Astrocyte (in vitro differentiated cells and primary cell): ENCODE results near the gene SLC35B1. TPM values are rescaled to one million over a fixed set of nuclear protein-coding genes. Genes with fewer than 3 reads are reported as not detected.

Experiments
- DNase-seq: peaks from one replicate; pipeline ENCODE4 v3.0.0-alpha.2; 2010; ENCODE audit warnings: low read depth
- FAIRE-seq: peaks from 2 replicates; lab custom pipeline; 2011; peaks lifted over from hg19 to GRCh38; lab: Jason Lieb, UNC
- H2AFZ ChIP-seq: 2 replicates; pipeline ENCODE4 v1.6.0; 2012; ENCODE audit warnings: low read depth, low read length, inconsistent platforms
- H3K27ac ChIP-seq: 2 replicates; pipeline ENCODE4 v1.5.1; 2011; ENCODE audit warnings: low read depth, low read length, inconsistent platforms
- H3K27me3 ChIP-seq: 2 replicates; pipeline ENCODE4 v1.6.0; 2011; ENCODE audit warnings: low read length, inconsistent platforms; ENCODE audit not compliant: insufficient read depth
- H3K36me3 ChIP-seq: 2 replicates; pipeline ENCODE4 v1.5.1; 2011; ENCODE audit warnings: low read length, inconsistent platforms; ENCODE audit not compliant: insufficient read depth
- H3K4me1 ChIP-seq: 2 replicates; pipeline ENCODE4 v1.5.1; 2011; ENCODE audit warnings: low read length, inconsistent platforms; ENCODE audit not compliant: insufficient read depth
- H3K4me2 ChIP-seq: 2 replicates; pipeline ENCODE4 v1.6.0; 2012; ENCODE audit warnings: low read length, inconsistent platforms
- H3K4me3 ChIP-seq: 2 replicates; pipeline ENCODE4 v1.5.1; 2011; ENCODE audit warnings: low read depth, mild to moderate bottlenecking, low read length, inconsistent platforms; ENCODE audit not compliant: insufficient read depth
- H3K79me2 ChIP-seq: 2 replicates; pipeline ENCODE4 v1.6.0; 2012; ENCODE audit warnings: mild to moderate bottlenecking, low read length, inconsistent platforms; ENCODE audit not compliant: insufficient read depth
- H3K9ac ChIP-seq: 2 replicates; pipeline ENCODE4 v1.6.0; 2012; ENCODE audit warnings: mild to moderate bottlenecking, low read length, inconsistent platforms
- H3K9me3 ChIP-seq: 2 replicates; pipeline ENCODE4 v1.5.1; 2012; ENCODE audit warnings: low read depth, mild to moderate bottlenecking, low read length, inconsistent platforms; ENCODE audit not compliant: insufficient read depth
- H4K20me1 ChIP-seq: 2 replicates; pipeline ENCODE4 v1.6.0; 2012; ENCODE audit warnings: low read length, inconsistent platforms; ENCODE audit not compliant: insufficient read depth
- H3K27ac Mint-ChIP-seq: one replicate; pipeline ENCODE4 v1.8.0; 2021; ENCODE audit warnings: mild to moderate bottlenecking, mixed read lengths; ENCODE audit not compliant: unreplicated experiment
- H3K27me3 Mint-ChIP-seq: one replicate; pipeline ENCODE4 v1.8.0; 2021; ENCODE audit warnings: low read depth, mixed read lengths; ENCODE audit not compliant: unreplicated experiment
- H3K36me3 Mint-ChIP-seq: one replicate; pipeline ENCODE4 v1.8.0; 2021; ENCODE audit warnings: low read depth, mixed read lengths; ENCODE audit not compliant: unreplicated experiment
- H3K4me1 Mint-ChIP-seq: one replicate; pipeline ENCODE4 v1.8.0; 2021; ENCODE audit warnings: low read depth, mixed read lengths; ENCODE audit not compliant: unreplicated experiment
- H3K4me3 Mint-ChIP-seq: one replicate; pipeline ENCODE4 v1.8.0; 2021; ENCODE audit warnings: mild to moderate bottlenecking, moderate library complexity, mixed read lengths; ENCODE audit not compliant: unreplicated experiment
- H3K9me3 Mint-ChIP-seq: one replicate; pipeline ENCODE4 v1.8.0; 2021; ENCODE audit warnings: mild to moderate bottlenecking, mixed read lengths; ENCODE audit not compliant: unreplicated experiment
- EZH2 ChIP-seq: IDR thresholded peaks from 2 replicates; pipeline ENCODE4 v1.6.1; 2012; ENCODE audit warnings: mild to moderate bottlenecking, low read length, inconsistent platforms; ENCODE audit not compliant: insufficient read depth
- total RNA-seq: library from RNA; stranded (reverse); gene quantifications from 2 replicates; pipeline ENCODE4 v1.2.1, GENCODE V29; 2021
- TF ChIP-seq, protein P1 (sequence below): IDR thresholded peaks from 2 replicates; pipeline ENCODE4 v1.5.1; 2011; ENCODE audit warnings: low read depth, mild to moderate bottlenecking, inconsistent platforms, low read length, moderate library complexity; ENCODE audit not compliant: insufficient read depth

SLC35B1 gene
- total RNA-seq, 1 donor from 2014 or later, result 61.1 TPM

DNA sequence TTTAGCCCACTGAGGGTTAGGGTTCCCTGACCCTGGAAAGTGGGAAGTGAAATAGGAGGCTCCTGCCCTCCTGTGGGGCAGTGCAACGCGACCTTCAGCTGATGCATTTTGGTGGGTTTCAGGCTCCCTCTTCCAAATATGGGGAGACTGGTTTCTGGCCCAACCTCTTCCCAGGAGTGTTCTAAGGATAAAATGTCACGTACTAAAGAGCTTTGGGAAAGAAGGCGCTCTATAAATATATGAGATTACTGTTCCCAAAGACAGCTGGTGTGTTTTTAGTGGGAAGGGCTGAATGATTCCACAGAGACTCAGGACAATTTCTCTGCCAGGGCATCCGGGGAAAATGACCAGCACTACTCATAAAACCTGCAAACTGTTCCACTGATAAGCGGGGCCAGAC lies 9.8 kb downstream of the SLC35B1 start:
- no peak overlapping the region for H3K4me2 ChIP-seq
- FAIRE-seq (no peak), DNase-seq (no peak)
- Mint-ChIP-seq H3K27ac (no peak overlapping the region), H3K9me3 (no peaks in the 10 kb centered on the region), H3K36me3 (no peaks in the 10 kb centered on the region), H3K27me3 (peaks cover 3% of the 10 kb centered on the region), H3K4me3 (no peak overlapping the region), H3K4me1 (peaks cover 7% of the 10 kb centered on the region)
- H3K27me3 ChIP-seq, result no peaks in the 10 kb centered on the region
- H3K36me3 ChIP-seq, result peaks cover 27% of the 10 kb centered on the region
- TF ChIP-seq, protein P1, sequence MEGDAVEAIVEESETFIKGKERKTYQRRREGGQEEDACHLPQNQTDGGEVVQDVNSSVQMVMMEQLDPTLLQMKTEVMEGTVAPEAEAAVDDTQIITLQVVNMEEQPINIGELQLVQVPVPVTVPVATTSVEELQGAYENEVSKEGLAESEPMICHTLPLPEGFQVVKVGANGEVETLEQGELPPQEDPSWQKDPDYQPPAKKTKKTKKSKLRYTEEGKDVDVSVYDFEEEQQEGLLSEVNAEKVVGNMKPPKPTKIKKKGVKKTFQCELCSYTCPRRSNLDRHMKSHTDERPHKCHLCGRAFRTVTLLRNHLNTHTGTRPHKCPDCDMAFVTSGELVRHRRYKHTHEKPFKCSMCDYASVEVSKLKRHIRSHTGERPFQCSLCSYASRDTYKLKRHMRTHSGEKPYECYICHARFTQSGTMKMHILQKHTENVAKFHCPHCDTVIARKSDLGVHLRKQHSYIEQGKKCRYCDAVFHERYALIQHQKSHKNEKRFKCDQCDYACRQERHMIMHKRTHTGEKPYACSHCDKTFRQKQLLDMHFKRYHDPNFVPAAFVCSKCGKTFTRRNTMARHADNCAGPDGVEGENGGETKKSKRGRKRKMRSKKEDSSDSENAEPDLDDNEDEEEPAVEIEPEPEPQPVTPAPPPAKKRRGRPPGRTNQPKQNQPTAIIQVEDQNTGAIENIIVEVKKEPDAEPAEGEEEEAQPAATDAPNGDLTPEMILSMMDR, result no peak
- TF ChIP-seq EZH2, result no peak
- H2AFZ ChIP-seq, result no peak overlapping the region
- no peaks in the 10 kb centered on the region for H3K9me3 ChIP-seq
- no peaks in the 10 kb centered on the region for H4K20me1 ChIP-seq
- H3K4me3 ChIP-seq, result no peak overlapping the region
- no peaks in the 10 kb centered on the region for H3K79me2 ChIP-seq
- H3K4me1 ChIP-seq, result no peaks in the 10 kb centered on the region
- no peak overlapping the region for H3K9ac ChIP-seq
- no peak overlapping the region for H3K27ac ChIP-seq

DNA sequence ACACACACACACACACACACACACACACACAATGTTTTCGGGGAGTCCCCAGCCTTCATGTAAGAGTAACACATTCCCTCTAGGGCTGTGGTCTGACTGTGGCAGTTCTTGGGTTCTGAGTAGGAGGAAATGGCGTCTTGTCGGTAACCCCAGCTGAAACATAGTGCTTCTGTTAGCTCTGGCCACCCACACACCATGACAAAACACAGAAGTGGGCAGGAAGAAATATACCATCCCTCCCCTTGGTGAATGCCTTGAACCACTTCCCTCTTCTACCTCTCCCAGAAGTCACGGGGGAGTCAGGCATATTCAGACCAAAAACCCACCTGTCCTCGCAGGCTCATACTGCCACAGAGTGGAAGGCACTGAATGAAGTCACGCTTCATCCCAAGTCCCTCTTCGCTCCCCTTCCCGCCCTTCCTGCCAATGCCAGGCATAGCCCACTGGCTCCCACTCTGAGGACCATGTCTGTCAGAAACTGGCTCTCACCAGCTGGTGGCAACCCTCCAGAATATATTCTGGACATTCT lies 11.5 kb downstream of the SLC35B1 start:
- Histone ChIP-seq H3K27ac (no peak overlapping the region), H2AFZ (no peak overlapping the region), H3K4me3 (no peak overlapping the region), H3K36me3 (peaks cover 12% of the 10 kb centered on the region), H3K9ac (no peak overlapping the region), H3K27me3 (no peaks in the 10 kb centered on the region), H4K20me1 (no peaks in the 10 kb centered on the region), H3K9me3 (no peaks in the 10 kb centered on the region), H3K4me1 (no peaks in the 10 kb centered on the region), H3K79me2 (no peaks in the 10 kb centered on the region), H3K4me2 (no peak overlapping the region)
- Mint-ChIP-seq H3K9me3 (peaks cover 2% of the 10 kb centered on the region), H3K27ac (no peak overlapping the region), H3K4me3 (no peak overlapping the region), H3K36me3 (no peaks in the 10 kb centered on the region), H3K4me1 (peaks cover 17% of the 10 kb centered on the region), H3K27me3 (peaks cover 5% of the 10 kb centered on the region)
- FAIRE-seq (no peak), DNase-seq (no peak)
- TF ChIP-seq, protein P1, result no peak
- no peak for TF ChIP-seq EZH2

DNA sequence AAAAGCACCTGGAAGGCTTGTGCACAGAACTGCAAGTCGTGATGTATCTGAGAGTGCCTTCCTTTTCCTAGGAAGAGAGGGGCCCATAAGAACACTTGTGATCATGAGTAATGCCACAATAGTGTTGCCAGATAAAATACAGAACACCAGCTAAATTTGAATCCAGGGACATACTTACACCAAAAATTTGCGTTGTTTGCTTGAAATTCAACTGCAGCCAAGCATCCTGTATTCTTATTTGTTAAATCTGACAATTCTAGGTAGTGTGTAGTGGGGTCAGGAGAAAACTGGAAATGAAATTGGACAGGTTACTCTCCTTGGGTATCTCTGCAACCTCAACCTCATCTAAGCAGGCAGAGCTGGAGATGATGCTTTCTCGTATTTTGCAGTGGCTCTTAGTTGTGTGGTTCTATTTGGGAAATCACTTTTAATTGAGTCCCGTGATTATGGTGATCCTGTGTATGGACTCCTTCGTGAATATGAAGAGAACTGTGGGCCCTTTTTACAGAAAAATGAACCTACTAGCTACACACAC lies 12.0 kb downstream of the SLC35B1 start:
- no peaks in the 10 kb centered on the region for H3K36me3 Mint-ChIP-seq
- FAIRE-seq (no peak), DNase-seq (no peak)
- H3K27ac Mint-ChIP-seq, result no peak overlapping the region
- peaks cover 17% of the 10 kb centered on the region for H3K4me1 Mint-ChIP-seq
- no peaks in the 10 kb centered on the region for H3K79me2 ChIP-seq
- H3K4me3 Mint-ChIP-seq, result no peak overlapping the region
- no peak overlapping the region for H2AFZ ChIP-seq
- no peak for TF ChIP-seq EZH2
- TF ChIP-seq, protein P1, result no peak
- H3K27ac ChIP-seq, result no peak overlapping the region
- no peak overlapping the region for H3K9ac ChIP-seq
- no peaks in the 10 kb centered on the region for H3K9me3 ChIP-seq
- H3K4me1 ChIP-seq, result no peaks in the 10 kb centered on the region
- H3K9me3 Mint-ChIP-seq, result peaks cover 2% of the 10 kb centered on the region
- H4K20me1 ChIP-seq, result no peaks in the 10 kb centered on the region
- H3K27me3 ChIP-seq, result no peaks in the 10 kb centered on the region
- peaks cover 7% of the 10 kb centered on the region for H3K36me3 ChIP-seq
- H3K4me3 ChIP-seq, result no peak overlapping the region
- H3K27me3 Mint-ChIP-seq, result peaks cover 5% of the 10 kb centered on the region
- H3K4me2 ChIP-seq, result no peak overlapping the region
